Activated naive CD8-positive, alpha-beta T cell (primary cell): ENCODE results near the gene DNAJB8.

Experiments used
- H3K27ac Mint-ChIP-seq: one replicate; pipeline ENCODE4 v1.8.0; 2021; ENCODE audit warnings: mixed read lengths
- H3K27me3 Mint-ChIP-seq: one replicate; pipeline ENCODE4 v1.8.0; 2021; ENCODE audit warnings: mixed read lengths
- H3K36me3 Mint-ChIP-seq: one replicate; pipeline ENCODE4 v1.8.0; 2021; ENCODE audit warnings: mixed read lengths
- H3K4me1 Mint-ChIP-seq: one replicate; pipeline ENCODE4 v1.8.0; 2021; ENCODE audit warnings: low read depth, mixed read lengths
- H3K4me3 Mint-ChIP-seq: one replicate; pipeline ENCODE4 v1.8.0; 2021; ENCODE audit warnings: mild to moderate bottlenecking, mixed read lengths
- H3K9me3 Mint-ChIP-seq: one replicate; pipeline ENCODE4 v1.8.0; 2021; ENCODE audit warnings: low read depth, mixed read lengths

The DNAJB8 gene

GRCh38 chr3:128427175-128427857 lies 39.4 kb downstream of the DNAJB8 start:
- no peaks in the 10 kb centered on the region for H3K9me3 Mint-ChIP-seq
- peaks cover 16% of the 10 kb centered on the region for H3K27me3 Mint-ChIP-seq
- H3K4me1 Mint-ChIP-seq = peaks cover 8% of the 10 kb centered on the region
- peaks cover 3% of the 10 kb centered on the region for H3K36me3 Mint-ChIP-seq
- H3K27ac Mint-ChIP-seq = no peak overlapping the region
- H3K4me3 Mint-ChIP-seq = peak overlapping the region; percentile 42

GRCh38 chr3:128426128-128426921 lies 40.4 kb downstream of the DNAJB8 start:
- peaks cover 6% of the 10 kb centered on the region for H3K27me3 Mint-ChIP-seq
- H3K9me3 Mint-ChIP-seq = no peaks in the 10 kb centered on the region
- H3K4me3 Mint-ChIP-seq = no peak overlapping the region
- H3K4me1 Mint-ChIP-seq = no peaks in the 10 kb centered on the region
- peaks cover 3% of the 10 kb centered on the region for H3K36me3 Mint-ChIP-seq
- no peak overlapping the region for H3K27ac Mint-ChIP-seq

GRCh38 chr3:128425846-128426127 lies 40.9 kb downstream of the DNAJB8 start:
- Mint-ChIP-seq H3K4me3 (no peak overlapping the region), H3K27ac (no peak overlapping the region), H3K9me3 (no peaks in the 10 kb centered on the region), H3K36me3 (peaks cover 3% of the 10 kb centered on the region), H3K4me1 (no peaks in the 10 kb centered on the region), H3K27me3 (peaks cover 5% of the 10 kb centered on the region)

- Mint-ChIP-seq H3K4me3 (no peak overlapping the region), H3K27ac (no peak overlapping the region), H3K4me1 (no peaks in the 10 kb centered on the region), H3K36me3 (no peaks in the 10 kb centered on the region), H3K27me3 (peaks cover 2% of the 10 kb centered on the region), H3K9me3 (no peaks in the 10 kb centered on the region)
These were observed 41.4 kb downstream of the DNAJB8 start for GRCh38 chr3:128425142-128425845.

- Mint-ChIP-seq H3K4me3 (no peak overlapping the region), H3K27me3 (peaks cover under 1% of the 10 kb centered on the region), H3K27ac (no peak overlapping the region)
These were observed 42.1 kb downstream of the DNAJB8 start for GRCh38 chr3:128424508-128425069.

GRCh38 chr3:128423525-128424147 lies 43.1 kb downstream of the DNAJB8 start:
- Mint-ChIP-seq H3K4me3 (no peak overlapping the region), H3K27ac (no peak overlapping the region), H3K9me3 (no peaks in the 10 kb centered on the region), H3K4me1 (no peaks in the 10 kb centered on the region), H3K36me3 (no peaks in the 10 kb centered on the region), H3K27me3 (no peaks in the 10 kb centered on the region)

More at GRCh38 chr3:128424508-128425069, 42.1 kb downstream of the DNAJB8 start:
- Mint-ChIP-seq H3K4me1 (no peaks in the 10 kb centered on the region), H3K36me3 (no peaks in the 10 kb centered on the region), H3K9me3 (no peaks in the 10 kb centered on the region)

GRCh38 chr3:128422762-128423524 lies 43.7 kb downstream of the DNAJB8 start:
- Mint-ChIP-seq H3K4me1 (no peaks in the 10 kb centered on the region), H3K9me3 (no peaks in the 10 kb centered on the region), H3K27me3 (no peaks in the 10 kb centered on the region), H3K27ac (no peak overlapping the region), H3K36me3 (no peaks in the 10 kb centered on the region), H3K4me3 (no peak overlapping the region)

GRCh38 chr3:128421966-128422365 lies 44.7 kb downstream of the DNAJB8 start:
- no peaks in the 10 kb centered on the region for H3K4me1 Mint-ChIP-seq
- H3K36me3 Mint-ChIP-seq = no peaks in the 10 kb centered on the region
- H3K9me3 Mint-ChIP-seq = no peaks in the 10 kb centered on the region
- H3K27ac Mint-ChIP-seq = no peak overlapping the region
- H3K27me3 Mint-ChIP-seq = no peaks in the 10 kb centered on the region
- H3K4me3 Mint-ChIP-seq = no peak overlapping the region

- Mint-ChIP-seq H3K27ac (no peak overlapping the region), H3K36me3 (no peaks in the 10 kb centered on the region), H3K27me3 (no peaks in the 10 kb centered on the region), H3K4me3 (no peak overlapping the region), H3K9me3 (no peaks in the 10 kb centered on the region), H3K4me1 (no peaks in the 10 kb centered on the region)
These were observed 45.3 kb downstream of the DNAJB8 start for GRCh38 chr3:128421439-128421836.

- H3K36me3 Mint-ChIP-seq = no peaks in the 10 kb centered on the region
- H3K4me3 Mint-ChIP-seq = no peak overlapping the region
- H3K27ac Mint-ChIP-seq = no peak overlapping the region
- no peaks in the 10 kb centered on the region for H3K9me3 Mint-ChIP-seq
- H3K4me1 Mint-ChIP-seq = no peaks in the 10 kb centered on the region
- H3K27me3 Mint-ChIP-seq = no peaks in the 10 kb centered on the region
These were observed 45.8 kb downstream of the DNAJB8 start for GRCh38 chr3:128420720-128421438.

GRCh38 chr3:128420289-128420688 lies 46.4 kb downstream of the DNAJB8 start:
- no peak overlapping the region for H3K27ac Mint-ChIP-seq
- H3K36me3 Mint-ChIP-seq = no peaks in the 10 kb centered on the region
- no peak overlapping the region for H3K4me3 Mint-ChIP-seq
- no peaks in the 10 kb centered on the region for H3K4me1 Mint-ChIP-seq
- H3K27me3 Mint-ChIP-seq = no peaks in the 10 kb centered on the region
- no peaks in the 10 kb centered on the region for H3K9me3 Mint-ChIP-seq

GRCh38 chr3:128419311-128419710 lies 47.4 kb downstream of the DNAJB8 start:
- H3K27me3 Mint-ChIP-seq = no peaks in the 10 kb centered on the region
- no peaks in the 10 kb centered on the region for H3K9me3 Mint-ChIP-seq
- no peak overlapping the region for H3K27ac Mint-ChIP-seq
- no peaks in the 10 kb centered on the region for H3K4me1 Mint-ChIP-seq
- H3K4me3 Mint-ChIP-seq = no peak overlapping the region
- H3K36me3 Mint-ChIP-seq = no peaks in the 10 kb centered on the region

GRCh38 chr3:128418900-128419299 lies 47.8 kb downstream of the DNAJB8 start:
- no peaks in the 10 kb centered on the region for H3K27me3 Mint-ChIP-seq
- no peak overlapping the region for H3K27ac Mint-ChIP-seq
- no peaks in the 10 kb centered on the region for H3K4me1 Mint-ChIP-seq
- no peak overlapping the region for H3K4me3 Mint-ChIP-seq
- H3K36me3 Mint-ChIP-seq = no peaks in the 10 kb centered on the region
- H3K9me3 Mint-ChIP-seq = no peaks in the 10 kb centered on the region
